ENCODE data around the gene SSBP2.
"Not testable (repeated sequence)": the region's sequence is repeated elsewhere in the genome, so short reads cannot be mapped to it uniquely, and the experiment has no call there.

Gene SSBP2

DNA sequence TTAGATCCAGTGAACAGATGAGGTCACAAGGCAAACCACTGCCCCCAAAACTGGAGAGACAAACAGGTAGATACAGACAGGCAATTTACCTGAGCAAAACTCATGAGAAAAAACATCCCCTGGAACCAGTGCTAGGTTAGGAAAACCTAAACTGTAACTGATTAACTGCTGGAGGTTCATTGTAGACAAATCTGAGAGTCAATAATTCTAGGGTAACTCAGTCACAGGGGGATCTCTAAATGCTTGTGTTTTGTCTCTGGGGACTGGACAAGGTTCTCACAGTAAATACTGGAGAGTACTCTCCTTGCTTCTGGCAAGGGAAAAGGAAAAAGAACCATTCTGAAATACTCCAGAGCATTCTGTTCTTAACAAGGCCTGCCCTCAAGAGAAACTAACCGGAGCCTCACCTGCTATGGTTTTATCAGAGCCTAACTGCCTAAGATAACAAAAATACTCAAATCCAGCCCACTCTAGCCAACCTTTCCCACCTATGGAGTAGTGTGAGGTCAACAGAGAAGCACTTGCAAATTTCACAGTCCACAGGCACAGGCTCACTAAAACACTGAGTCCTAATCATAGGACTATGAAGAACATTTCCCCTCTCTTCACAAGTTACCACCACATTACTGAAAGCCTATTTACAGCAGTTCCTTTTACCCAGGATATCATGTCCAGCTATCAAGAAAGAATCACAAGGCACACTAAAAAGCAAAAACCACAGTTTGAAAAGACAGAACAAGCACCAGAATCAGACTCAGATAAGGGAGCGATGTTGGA lies 217.1 kb downstream of the SSBP2 start:
- no peak for DNase-seq (ENCODE audit: low read depth in 2 of 3, low spot score in 1 of 3)

DNA sequence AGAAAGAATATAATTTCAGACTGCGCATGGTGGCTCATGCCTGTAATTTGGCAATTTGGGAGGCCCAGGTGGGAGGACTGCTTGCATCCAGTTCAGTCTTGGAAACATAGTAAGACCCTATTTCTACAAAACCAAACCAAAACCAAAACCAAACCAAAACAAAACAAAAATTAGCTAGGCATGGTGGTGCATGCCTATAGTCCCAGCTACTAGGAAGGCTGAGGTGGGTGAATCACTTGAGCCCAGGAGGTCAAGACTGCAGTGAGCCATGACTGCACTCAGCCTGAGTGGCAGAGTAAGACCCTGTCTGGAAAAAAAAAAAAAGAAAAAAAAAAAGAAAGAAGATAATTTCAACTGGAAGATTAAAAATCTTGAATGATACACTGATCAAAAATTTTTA lies 220.0 kb downstream of the SSBP2 start:
- DNase-seq (ENCODE audit: low read depth in 2 of 3, low spot score in 1 of 3) = no peak

DNA sequence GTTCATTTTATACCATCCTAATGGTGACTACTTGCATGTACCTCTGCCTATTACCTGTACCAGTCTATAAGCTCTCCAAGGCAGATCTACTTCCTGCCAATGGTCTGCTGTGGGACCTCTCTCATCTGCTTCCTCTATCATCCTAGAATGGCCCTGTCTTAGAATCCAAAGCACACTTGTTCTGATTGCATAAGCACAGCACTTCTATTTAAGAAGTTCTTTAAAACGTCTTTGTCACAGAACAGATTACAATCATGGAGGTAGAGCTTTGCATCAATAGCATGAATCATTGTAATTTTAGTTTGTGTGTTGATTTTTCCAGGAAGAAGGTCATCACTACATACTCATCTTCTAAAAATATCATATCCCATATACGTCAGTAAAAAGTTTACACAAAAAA lies 225.2 kb downstream of the SSBP2 start:
- DNase-seq (ENCODE audit: low read depth in 2 of 3, low spot score in 1 of 3) = no peak

DNA sequence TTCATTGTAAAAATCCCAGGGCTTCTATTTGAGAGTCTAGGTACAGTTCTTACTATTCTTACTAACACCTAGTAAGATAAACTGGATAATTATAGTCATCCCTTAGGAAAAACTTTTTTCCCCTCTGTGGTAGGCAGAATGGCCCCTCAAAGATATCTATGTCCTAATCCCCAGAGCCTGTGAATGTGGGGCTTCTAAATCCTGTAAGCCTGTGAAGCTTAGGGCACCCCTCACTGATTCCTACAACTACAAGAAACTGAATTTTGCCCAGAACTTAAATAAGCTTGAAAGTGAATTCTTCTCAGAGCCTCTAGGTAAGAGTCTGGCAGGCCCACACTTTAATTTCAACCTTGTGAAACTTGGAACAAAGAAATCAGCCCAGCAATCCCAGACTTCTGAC lies 226.9 kb downstream of the SSBP2 start:
- no peak for DNase-seq (ENCODE audit: low read depth in 2 of 3, low spot score in 1 of 3)

DNA sequence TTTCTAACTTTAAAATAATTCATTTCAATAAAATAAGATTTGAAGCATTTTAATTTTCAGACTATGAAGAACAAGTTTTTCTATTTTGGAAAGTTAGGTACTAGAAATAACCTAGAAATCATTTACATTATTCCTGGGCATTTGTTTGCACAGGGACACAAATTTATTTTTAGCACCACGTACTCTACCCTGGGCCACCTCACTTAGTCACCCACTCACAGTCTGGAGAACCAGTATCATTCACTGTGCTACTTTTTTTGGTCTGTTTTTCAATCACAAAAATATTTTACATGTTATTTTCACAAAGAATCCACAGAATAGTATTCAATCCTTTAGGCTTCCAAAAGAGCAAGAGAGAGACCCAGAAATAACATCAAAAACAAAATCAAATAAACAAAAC lies 228.3 kb downstream of the SSBP2 start:
- DNase-seq (ENCODE audit: low read depth in 2 of 3, low spot score in 1 of 3) = no peak

DNA sequence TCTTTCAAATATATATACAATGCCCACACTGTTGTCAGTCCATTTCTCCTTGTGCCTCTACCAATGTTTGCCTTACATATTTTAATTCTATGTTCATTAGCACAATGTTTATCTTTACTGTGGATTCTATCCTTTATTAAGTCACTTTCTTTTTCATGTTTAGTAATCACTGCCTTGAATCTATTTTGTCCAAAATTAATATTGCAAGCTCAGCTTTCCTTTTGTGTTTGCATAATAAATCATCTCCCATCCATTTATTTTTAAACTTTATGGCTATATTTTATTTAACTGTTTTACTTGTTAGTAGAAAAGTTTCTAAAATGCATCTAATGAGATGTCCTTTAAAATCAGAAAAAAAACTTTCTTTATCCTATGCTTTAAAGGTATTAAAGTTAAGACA lies 230.1 kb downstream of the SSBP2 start:
- no peak for DNase-seq (ENCODE audit: low read depth in 2 of 3, low spot score in 1 of 3)

DNA sequence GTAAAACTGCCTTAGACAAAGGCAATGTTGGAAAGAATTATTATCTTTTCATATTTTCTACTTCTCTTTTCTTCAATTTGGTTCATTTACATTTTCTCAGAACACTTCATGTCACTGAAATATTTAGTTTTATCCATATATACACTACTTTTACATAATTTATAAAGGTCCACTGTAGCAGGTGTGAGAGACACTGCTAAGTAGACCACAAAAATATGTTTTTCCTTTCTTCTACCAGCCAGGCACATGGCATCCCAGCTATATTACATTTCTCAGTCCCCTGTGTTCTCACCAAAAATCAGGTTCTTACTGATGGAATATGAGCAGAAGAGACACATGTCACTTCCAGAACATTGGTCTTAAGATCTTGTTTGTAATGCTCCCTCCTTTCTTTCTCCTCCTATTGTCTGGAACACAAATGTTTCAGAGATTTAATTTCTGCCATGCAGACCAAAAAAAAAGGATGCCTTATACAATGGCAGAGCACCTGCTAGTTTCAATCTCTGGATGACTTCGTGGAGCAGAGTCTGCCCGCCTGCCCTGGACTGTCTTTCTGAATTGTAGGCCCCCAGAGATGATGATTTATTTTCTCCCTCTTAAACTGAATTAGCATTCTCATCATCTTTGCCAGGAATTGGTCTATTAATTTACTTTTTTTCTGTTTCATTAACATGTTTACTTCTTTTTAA lies 231.5 kb downstream of the SSBP2 start:
- no peak for DNase-seq (ENCODE audit: low read depth in 2 of 3, low spot score in 1 of 3)

DNA sequence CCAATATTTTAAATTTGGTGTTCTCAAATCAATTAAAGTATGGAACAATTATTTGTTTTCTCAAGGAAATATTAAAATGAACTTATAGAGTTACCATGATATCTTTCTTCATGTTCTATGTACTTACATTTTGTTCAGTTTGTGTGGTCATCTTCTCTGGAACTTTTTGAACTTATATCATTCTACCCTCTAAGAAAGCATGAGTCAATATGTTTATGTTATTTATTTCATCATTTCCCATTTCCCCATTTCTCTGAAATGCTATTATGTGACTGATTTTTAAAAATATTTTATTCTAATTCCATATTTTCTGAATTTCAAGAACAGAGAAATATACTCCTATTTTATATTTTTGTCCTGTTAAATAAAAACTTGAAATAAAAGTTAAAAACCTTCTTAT lies 233.4 kb downstream of the SSBP2 start:
- no peak for DNase-seq (ENCODE audit: low read depth in 2 of 3, low spot score in 1 of 3)

DNA sequence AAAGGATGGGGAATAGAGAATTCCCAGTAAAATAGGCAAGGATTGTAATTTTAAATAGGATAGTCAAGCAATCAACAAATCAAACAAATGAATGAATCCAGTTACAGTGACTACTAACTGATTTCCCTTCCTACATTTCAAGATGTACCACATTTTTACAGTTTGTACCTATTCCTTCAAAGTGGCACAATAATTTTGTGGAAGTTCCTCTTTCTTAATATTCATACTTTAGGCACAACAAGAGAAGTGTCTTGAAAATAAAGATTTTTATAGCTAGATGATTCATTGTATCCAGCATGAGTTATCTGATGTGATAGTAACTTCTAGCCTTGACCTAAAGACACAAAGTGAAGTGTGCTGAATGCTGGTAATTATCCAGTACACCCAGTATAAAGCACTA lies 234.8 kb downstream of the SSBP2 start:
- DNase-seq (ENCODE audit: low read depth in 2 of 3, low spot score in 1 of 3) = no peak

DNA sequence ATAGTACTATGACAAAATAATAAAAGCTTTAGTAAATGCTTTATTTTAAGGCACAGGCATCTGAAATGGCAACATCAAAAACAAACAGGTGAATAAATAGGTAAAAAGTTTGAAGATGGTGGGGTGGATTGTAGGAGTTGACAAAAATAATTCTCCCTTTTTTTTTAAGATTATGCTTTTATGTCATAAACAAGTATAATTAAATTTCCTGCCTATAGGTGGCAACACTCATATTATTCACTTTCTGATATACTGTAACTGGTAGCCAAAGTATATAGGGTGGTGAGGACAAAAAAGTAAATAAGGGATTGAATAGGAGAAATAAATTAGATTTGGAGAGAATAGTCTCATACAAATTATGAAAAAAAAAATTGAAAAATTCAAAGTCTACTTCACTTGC lies 236.9 kb downstream of the SSBP2 start:
- no peak for DNase-seq (ENCODE audit: low read depth in 2 of 3, low spot score in 1 of 3)

DNA sequence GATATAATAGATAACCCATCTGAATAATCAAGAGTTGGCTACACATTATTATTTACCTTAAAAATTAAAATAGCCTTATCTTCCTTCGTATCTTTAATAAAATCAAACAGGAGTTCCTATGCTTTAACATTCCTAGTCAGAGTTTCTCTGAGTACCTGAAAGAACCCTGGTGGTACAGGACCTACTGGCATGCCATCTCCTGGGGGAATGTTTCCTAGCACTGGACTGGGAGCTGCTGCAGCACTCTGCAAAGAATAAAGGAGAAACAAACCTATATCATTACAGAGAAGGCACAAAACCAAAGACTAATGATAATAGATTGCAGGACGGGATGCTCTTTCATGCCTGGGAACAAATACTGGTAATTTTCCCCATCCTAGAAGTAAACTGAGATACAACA lies 237.4 kb downstream of the SSBP2 start:
- no peak for DNase-seq (ENCODE audit: low read depth in 2 of 3, low spot score in 1 of 3)

DNA sequence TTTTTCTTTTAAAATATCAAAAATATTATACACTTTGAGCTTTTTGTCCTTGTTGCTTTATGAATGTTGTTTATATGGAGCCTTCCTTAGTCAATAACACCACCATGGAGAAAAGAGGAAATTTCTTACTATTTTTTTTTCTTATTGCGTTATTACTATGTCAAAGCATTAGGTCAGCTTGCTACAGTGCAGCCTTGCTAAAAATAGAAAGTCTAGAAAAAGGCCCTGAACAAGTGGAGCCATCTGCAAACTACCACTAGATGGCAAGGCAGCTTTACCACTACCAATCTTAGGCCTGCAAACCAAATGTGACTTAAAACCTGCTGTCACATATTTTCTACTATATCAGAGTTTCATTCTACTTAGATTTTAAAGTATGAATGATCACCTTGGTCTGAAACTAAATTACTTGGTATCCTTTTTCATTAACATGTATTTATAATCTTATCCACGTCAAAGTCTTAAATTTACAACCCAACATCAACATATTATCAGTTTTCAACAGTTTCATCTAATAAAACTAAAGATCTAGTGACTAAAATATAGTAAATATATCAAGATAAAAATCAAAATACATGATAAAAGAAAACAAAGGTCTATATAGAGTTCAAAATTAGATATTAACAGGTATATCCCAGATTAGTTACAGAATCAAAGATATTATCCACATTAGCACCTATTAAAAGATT lies 243.9 kb downstream of the SSBP2 start:
- DNase-seq (ENCODE audit: low read depth in 2 of 3, low spot score in 1 of 3) = peak in 1 of 3 donors; percentile 11

DNA sequence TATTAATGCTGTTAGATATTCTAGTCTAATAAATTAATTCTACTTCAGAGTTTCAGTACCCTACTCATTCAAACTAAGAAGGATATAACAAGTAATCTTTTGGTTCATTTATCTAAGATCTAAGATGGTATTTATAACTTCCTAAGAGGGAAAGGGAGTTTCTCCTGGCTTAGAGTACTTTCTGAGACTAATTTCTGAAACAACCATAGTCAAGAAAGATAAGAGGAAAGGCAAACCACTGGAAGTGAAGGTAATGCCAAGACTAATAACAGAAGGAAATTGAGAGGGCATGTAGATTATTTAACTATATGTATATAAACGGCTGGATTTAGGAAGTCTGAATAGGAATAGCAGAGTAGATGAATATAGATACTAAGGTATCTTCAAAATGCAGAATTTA lies 244.5 kb downstream of the SSBP2 start:
- DNase-seq (ENCODE audit: low read depth in 2 of 3, low spot score in 1 of 3) = no peak

DNA sequence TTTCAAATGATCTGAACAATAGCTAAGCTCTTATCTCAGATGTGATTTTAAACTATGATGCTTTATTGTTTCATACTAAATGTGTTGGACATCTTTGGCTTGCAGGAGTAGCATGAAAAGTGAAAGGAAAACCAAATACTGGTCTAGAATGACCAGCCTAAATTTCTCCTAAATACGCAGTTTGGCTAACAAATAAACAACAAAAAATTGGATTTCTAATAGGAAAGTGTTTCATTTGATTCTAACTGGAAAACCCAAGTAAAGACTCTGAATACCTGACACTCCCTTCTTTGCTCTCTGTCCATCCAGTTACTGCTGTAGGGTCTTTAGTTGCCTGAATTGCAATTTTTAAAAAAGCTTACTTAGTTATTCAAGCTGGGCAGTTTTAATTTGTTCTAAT lies 245.2 kb downstream of the SSBP2 start:
- DNase-seq (ENCODE audit: low read depth in 2 of 3, low spot score in 1 of 3) = no peak

DNA sequence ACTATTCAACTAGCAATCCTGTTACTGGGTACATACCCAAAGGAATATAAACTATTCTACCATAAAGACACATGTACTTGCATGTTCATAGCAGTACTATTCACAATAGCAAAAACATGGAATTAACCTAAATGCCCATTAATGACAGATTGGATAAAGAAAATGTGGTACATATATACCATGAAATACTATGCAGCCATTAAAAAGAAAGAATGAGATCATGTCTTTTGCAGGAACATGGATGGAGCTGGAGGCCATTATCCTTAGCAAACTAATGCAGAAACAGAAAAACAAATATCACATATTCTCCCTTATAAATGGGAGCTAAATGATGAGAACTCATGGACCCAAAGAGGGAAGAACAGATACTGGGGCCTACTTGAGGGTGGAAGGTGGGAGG lies 247.3 kb downstream of the SSBP2 start:
- DNase-seq (ENCODE audit: low read depth in 2 of 3, low spot score in 1 of 3) = not testable (repeated sequence)

DNA sequence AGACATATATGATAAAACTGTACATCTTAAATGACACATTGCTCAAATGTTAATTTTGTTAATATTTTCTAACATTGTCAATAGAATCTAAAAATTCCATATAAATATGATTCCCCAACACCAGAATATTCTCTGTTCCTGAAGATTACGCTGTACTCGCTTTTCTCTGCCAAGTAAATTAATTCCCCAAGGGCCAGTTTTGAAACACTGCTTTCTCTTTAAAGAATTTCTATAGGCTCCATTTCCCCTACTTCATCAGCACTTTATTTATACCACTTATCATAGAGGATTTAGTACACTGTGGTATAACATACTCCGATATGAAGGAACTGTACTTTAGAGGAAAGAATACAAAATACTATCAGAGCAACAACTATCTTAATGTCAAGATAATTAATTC lies 255.6 kb downstream of the SSBP2 start:
- DNase-seq (ENCODE audit: low read depth in 2 of 3, low spot score in 1 of 3) = no peak

DNA sequence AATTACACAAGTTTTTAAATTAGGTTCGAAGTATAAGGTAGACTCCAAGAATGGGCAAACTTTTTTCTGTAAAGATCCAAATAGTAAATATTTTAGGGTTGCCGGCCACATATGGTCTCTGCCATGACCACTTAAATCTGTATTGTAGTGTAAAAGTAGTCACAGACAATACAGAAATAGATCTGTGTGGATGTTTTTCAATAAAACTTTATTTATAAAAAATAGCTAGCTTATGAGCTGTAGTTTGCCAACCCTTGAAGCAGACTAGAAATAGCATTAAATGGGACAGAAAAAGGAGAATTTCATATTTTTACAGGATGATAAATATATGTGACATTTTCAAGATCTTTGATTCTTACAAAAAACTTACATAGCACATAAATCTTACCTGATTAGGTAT lies 262.0 kb downstream of the SSBP2 start:
- DNase-seq (ENCODE audit: low read depth in 2 of 3, low spot score in 1 of 3) = no peak

DNA sequence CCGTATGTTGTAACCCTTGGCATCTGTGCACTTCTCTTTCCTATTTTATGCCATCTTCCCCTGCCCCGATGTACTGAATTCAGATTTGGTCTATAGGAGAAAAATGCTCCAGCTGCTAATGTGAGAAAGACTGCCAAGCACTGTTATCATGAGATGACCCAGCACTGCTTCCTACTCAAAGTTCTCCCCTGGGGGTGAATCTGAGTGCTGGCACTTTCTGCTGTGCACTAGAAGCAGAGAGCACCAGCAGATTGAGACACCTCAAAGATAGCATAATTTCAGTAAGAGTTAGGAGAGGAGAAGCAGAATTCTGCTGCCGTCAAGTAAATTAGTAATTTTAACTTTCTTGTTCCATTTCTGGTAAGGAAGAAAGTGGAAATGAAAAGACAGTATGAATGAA lies 264.2 kb downstream of the SSBP2 start:
- DNase-seq (ENCODE audit: low read depth in 2 of 3, low spot score in 1 of 3) = no peak

DNA sequence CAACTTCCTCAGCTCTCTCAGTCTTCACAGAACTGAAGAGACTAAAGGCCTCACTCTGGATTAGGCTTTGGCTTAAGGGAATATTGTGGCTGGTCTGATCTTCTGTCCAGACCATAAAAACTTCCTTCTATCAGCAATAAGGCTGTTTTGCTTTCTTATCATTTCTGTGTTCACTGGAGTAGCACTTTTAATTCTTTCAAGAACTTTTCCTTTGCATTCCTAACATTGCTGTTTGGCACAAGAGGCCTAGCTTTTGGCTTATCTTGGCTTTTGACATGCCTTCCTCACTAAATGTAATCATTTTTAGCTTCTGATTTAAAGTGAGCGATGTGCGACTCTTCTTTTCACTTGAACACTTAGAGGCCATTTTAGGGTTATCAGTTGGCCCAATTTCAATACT lies 268.3 kb downstream of the SSBP2 start:
- DNase-seq (ENCODE audit: low read depth in 2 of 3, low spot score in 1 of 3) = no peak

DNA sequence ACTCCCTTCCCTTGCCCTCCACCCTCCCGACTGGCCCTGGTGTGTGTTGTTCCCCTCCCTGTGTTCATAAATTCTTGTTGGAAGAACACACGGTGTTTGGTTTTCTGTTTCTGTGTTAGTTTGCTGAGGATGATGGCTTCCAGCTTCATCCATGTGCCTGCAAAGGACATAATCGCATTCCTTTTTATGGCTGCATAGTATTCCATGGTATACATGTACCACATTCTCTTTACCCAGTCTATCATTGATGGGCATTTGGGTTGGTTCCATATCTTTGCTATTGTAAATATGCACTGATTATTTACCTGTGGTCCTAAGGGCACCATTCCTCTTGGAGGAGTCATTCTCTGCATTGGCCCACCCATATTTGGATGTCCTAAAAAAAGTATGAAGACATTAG lies 277.5 kb downstream of the SSBP2 start:
- DNase-seq (ENCODE audit: low read depth in 2 of 3, low spot score in 1 of 3) = not testable (repeated sequence)

DNA sequence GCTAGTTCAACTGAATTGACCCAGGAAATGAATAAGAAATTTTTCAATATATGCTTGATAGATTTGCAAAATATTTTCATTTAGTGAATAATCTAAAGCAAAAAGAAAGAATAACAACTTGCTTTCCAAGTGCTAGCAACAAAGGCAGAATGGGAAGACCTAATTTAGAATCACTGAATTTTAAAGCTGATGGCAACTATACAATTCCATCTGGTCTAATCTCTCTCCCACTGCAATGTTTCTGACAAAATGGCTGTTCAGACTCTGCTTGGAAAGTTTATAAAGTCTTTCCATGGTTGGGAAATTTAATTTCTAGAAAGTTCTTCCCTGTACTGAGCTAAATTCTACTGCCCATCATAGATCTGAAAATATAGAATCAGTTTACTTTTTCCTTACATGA lies 281.2 kb downstream of the SSBP2 start:
- DNase-seq (ENCODE audit: low read depth in 2 of 3, low spot score in 1 of 3) = no peak

DNA sequence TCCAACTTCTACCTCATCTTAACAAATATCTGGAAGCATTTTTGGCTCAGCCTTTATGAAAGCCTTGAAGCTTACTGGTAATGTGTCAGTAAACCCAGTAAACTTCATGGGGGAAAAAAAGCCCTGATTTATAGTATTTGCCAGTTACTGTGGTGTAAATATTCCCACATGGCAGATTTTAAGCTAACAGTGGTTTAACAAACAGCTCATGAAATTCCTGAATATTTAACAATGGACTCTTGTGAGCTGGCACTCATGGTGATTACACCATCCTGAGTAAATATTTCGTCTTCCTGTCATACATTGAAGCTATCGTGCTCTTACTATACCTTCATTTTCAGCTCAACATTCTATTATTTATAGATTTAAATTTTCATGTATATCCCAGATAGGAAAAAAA lies 300.0 kb downstream of the SSBP2 start:
- DNase-seq (ENCODE audit: low read depth in 2 of 3, low spot score in 1 of 3) = no peak

Measured in stimulated activated CD4-positive, alpha-beta T cell treated with anti-CD3 and anti-CD28 coated beads, Interleukin-12 subunit alpha, Interleukin-12 subunit beta, amount 100 ng/mL, for 48 hours (primary cell).